DND-41 (cell line): ENCODE measurements around the gene CMPK1.
A peak's percentile ranks its signal among the peaks of the same experiment; 100 is the strongest.

Experiments used
- EZH2 ChIP-seq: IDR thresholded peaks from 3 replicates; pipeline ENCODE4 v1.6.1; 2012; ENCODE audit warnings: borderline replicate concordance, low read depth, mild to moderate bottlenecking, moderate library complexity, low read length, inconsistent platforms; ENCODE audit not compliant: severe bottlenecking
- TF ChIP-seq, protein P1 (sequence below): IDR thresholded peaks from 2 replicates; pipeline ENCODE4 v1.5.1; 2012; ENCODE audit warnings: borderline replicate concordance, low read length, moderate library complexity, mild to moderate bottlenecking; ENCODE audit not compliant: poor library complexity, severe bottlenecking; ENCODE audit errors: extremely low read depth

DNA sequence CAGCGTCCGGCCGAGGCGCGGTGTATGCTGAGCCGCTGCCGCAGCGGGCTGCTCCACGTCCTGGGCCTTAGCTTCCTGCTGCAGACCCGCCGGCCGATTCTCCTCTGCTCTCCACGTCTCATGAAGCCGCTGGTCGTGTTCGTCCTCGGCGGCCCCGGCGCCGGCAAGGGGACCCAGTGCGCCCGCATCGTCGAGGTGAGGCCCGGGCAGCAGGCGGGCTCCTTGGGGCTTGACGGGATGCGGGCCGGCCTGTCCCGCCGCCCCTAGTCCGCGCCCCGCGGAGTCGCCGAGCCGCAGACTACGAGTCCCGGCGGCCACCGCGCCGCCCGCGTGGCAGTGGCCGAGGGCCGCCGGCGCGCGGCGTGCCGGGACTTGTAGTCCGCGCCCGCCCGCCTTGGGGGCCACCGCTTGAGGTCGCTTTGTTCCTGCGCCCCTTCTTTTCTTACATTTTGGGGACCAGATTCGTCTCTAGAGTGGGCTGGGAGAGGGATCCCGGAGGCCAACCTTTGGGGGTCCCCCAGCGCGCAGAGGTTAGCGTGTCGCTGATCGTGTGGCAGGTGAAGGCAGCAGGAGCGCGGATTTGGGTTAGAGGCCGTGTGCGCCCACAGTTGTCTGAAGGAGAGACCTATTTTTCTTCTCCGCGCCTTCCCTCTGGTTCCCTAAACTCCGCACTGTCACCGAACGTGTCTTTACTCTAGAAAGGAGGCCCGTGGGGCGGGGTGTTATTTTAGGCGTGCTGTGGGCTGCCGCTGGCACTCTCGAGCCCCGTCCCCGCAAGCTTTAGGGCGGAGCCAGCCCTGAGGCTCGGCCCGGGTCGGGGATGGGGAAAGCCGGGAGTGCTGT lies 553 bp downstream of the CMPK1 start:
- TF ChIP-seq, protein P1, sequence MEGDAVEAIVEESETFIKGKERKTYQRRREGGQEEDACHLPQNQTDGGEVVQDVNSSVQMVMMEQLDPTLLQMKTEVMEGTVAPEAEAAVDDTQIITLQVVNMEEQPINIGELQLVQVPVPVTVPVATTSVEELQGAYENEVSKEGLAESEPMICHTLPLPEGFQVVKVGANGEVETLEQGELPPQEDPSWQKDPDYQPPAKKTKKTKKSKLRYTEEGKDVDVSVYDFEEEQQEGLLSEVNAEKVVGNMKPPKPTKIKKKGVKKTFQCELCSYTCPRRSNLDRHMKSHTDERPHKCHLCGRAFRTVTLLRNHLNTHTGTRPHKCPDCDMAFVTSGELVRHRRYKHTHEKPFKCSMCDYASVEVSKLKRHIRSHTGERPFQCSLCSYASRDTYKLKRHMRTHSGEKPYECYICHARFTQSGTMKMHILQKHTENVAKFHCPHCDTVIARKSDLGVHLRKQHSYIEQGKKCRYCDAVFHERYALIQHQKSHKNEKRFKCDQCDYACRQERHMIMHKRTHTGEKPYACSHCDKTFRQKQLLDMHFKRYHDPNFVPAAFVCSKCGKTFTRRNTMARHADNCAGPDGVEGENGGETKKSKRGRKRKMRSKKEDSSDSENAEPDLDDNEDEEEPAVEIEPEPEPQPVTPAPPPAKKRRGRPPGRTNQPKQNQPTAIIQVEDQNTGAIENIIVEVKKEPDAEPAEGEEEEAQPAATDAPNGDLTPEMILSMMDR = peak; percentile 45
- no peak for TF ChIP-seq EZH2
